Measurements from ENCODE around the gene POLR2J. TPM values are rescaled to one million over a fixed set of nuclear protein-coding genes. Genes with fewer than 3 reads are reported as not detected.

Gene POLR2J
- total RNA-seq, 4 donors from 2014 or later, result 6.7 to 24.1 (median 19.9) TPM

DNA sequence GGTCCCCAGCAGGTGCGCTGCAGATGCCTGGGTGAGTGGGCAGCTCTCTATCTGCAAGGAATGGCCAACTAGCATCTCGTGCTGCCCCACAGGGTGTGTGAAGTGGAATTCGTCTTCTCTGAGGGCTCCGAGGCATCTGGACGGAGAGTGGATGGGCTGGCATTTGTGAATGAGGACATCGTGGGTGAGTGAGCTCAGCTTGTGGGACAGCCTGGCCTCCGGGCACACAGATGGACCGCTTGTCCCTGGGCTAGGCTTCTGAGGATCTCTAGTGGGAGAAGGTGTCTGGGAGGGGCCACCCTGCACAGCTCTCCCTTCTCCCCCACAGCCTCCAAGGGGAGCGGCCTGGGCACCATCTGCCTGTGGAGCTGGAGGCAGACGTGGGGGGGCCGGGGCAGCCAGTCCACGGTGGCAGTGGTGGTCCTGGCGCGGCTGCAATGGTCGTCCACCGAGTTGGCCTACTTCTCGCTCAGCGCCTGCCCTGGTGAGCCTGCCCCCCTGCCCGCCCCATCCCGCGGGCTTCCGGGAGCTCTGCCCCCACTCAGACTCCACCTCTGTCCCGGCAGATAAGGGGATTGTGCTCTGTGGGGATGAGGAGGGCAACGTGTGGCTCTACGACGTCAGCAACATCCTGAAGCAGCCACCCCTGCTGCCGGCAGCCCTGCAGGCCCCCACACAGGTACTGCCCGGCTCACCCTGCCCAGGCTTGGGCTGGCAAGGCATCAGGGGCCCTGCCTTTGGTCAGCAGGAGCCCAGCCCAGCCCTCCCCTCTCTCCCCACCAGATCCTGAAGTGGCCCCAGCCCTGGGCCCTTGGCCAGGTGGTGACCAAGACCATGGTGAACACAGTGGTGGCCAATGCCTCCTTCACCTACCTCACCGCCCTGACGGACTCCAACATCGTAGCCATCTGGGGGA is 6.3 kb downstream of the POLR2J start:
- Histone ChIP-seq H3K36me3 (peaks cover 0 to 79% of the 10 kb centered on the region in 2 donors), H3K4me1 (peaks cover 0 to 7% (median 0%) of the 10 kb centered on the region in 3 donors), H3K4me3 (no peak overlapping the region), H3K27me3 (no peaks in the 10 kb centered on the region), H3K9me3 (no peaks in the 10 kb centered on the region), H3K27ac (no peak overlapping the region)
- TF ChIP-seq CTCF (IDR thresholded peaks at IDR 0.05), result no peak
- no peak for TF ChIP-seq POLR2A (IDR thresholded peaks at IDR 0.05)
- TF ChIP-seq POLR2AphosphoS5 (IDR thresholded peaks at IDR 0.05), result no peak
- no peak for TF ChIP-seq EP300 (IDR thresholded peaks at IDR 0.05)
- no peak for ATAC-seq
- 60 to 80% methylated on average over 2 of the region's 31 CpGs for WGBS, 2 donors (ENCODE audit: low coverage in 1 of 2)

GRCh38 chr7:102471791-102472125 is 7.0 kb downstream of the POLR2J start:
- Histone ChIP-seq H3K36me3 (peaks cover 0 to 81% of the 10 kb centered on the region in 2 donors), H3K9me3 (no peaks in the 10 kb centered on the region), H3K27me3 (no peaks in the 10 kb centered on the region), H3K27ac (no peak overlapping the region), H3K4me1 (peaks cover 0 to 13% (median 0%) of the 10 kb centered on the region in 3 donors), H3K4me3 (no peak overlapping the region)
- WGBS, 2 donors (ENCODE audit: low coverage in 1 of 2), result 80% methylated on average over 2 of the region's 6 CpGs; no CpG with 5 or more reads in 1 of the 2 donors
- TF ChIP-seq POLR2AphosphoS5 (IDR thresholded peaks at IDR 0.05) (no peak), POLR2A (IDR thresholded peaks at IDR 0.05) (no peak), EP300 (IDR thresholded peaks at IDR 0.05) (no peak), CTCF (IDR thresholded peaks at IDR 0.05) (no peak)
- ATAC-seq, result no peak

- peaks cover 0 to 29% (median 4%) of the 10 kb centered on the region in 3 donors for H3K4me1 ChIP-seq
- no peak overlapping the region for H3K27ac ChIP-seq
- 70% methylated on average over 11 of the region's 20 CpGs; no CpG with 5 or more reads in 1 of the 2 donors for WGBS, 2 donors (ENCODE audit: low coverage in 1 of 2)
- no peak for ATAC-seq
- no peaks in the 10 kb centered on the region for H3K27me3 ChIP-seq
- no peak overlapping the region for H3K4me3 ChIP-seq
- peaks cover 0 to 76% of the 10 kb centered on the region in 2 donors for H3K36me3 ChIP-seq
- TF ChIP-seq POLR2AphosphoS5 (IDR thresholded peaks at IDR 0.05) (no peak), CTCF (IDR thresholded peaks at IDR 0.05) (no peak), EP300 (IDR thresholded peaks at IDR 0.05) (no peak), POLR2A (IDR thresholded peaks at IDR 0.05) (no peak)
- H3K9me3 ChIP-seq, result no peaks in the 10 kb centered on the region
Measured at GRCh38 chr7:102469972-102470825, 8.5 kb downstream of the POLR2J start.

DNA sequence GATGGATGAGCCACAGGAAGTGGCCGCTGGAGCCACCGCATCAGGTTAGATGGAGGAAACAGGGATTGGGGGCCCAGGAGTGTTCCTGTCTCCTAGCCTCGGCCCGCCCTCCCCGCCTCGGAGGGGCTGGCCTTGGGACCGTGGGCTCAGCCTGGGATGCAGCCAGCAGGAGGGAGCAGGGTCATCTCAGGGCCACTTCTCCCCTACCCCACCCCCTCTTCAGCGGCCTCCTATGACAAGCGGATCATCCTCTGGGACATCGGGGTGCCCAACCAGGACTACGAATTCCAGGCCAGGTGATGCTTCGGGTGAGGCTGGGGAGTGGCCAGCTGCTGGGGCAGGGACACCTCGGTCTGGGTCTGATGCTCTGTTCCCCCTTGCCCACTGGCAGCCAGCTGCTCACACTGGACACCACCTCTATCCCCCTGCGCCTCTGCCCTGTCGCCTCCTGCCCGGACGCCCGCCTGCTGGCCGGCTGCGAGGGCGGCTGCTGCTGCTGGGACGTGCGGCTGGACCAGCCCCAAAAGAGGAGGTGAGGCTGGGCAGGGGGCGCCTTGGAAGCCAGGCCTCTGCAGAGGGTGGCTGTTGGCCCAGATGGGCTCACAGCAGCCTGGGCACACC is 9.3 kb downstream of the POLR2J start:
- no CpG with 5 or more reads among the region's 24 CpGs for WGBS, 2 donors (ENCODE audit: low coverage in 1 of 2)
- H3K9me3 ChIP-seq, result no peaks in the 10 kb centered on the region
- ATAC-seq, result no peak

More for the DNA sequence above, 9.3 kb downstream of the POLR2J start:
- H3K4me1 ChIP-seq, result peaks cover 0 to 30% (median 4%) of the 10 kb centered on the region in 3 donors
- H3K27ac ChIP-seq, result no peak overlapping the region
- H3K36me3 ChIP-seq, result peaks cover 0 to 69% of the 10 kb centered on the region in 2 donors
- TF ChIP-seq EP300 (IDR thresholded peaks at IDR 0.05) (no peak), POLR2A (IDR thresholded peaks at IDR 0.05) (no peak), CTCF (IDR thresholded peaks at IDR 0.05) (no peak), POLR2AphosphoS5 (IDR thresholded peaks at IDR 0.05) (no peak)
- no peak overlapping the region for H3K4me3 ChIP-seq
- H3K27me3 ChIP-seq, result no peaks in the 10 kb centered on the region

All from gastroesophageal sphincter (tissue), 4 donors.